H1 (cell line): ENCODE data around the gene MRE11. TPM values are rescaled to one million over a fixed set of nuclear protein-coding genes. Genes with fewer than 3 reads are reported as not detected.

Experiments
- CTCF ChIA-PET: fragments of 300-600 bp; sonication (Branson Sonifier 250); formaldehyde crosslinking; loops from one replicate; lab custom pipeline; 2021; ENCODE audit not compliant: partially characterized antibody; lab: Charles Lee
- POLR2A ChIA-PET: fragments of 300-600 bp; sonication (Branson Sonifier 250); formaldehyde crosslinking; loops from one replicate; lab custom pipeline; 2021; ENCODE audit warnings: inconsistent platforms; ENCODE audit not compliant: partially characterized antibody; lab: Charles Lee
- DNase-seq, 2 experiments: peaks; one replicate each; pipeline versions ENCODE4 v3.0.0 to v3.0.0-alpha.2; 2010 to 2022; ENCODE audit warnings: low spot score in 2 of 2, low read depth in 1 of 2, mixed read lengths in 1 of 2
- FAIRE-seq: peaks from 2 replicates; lab custom pipeline; 2011; peaks lifted over from hg19 to GRCh38; lab: Jason Lieb, UNC
- H2AFZ ChIP-seq: 2 replicates; pipeline ENCODE4 v1.8.1; 2012; ENCODE audit warnings: low read length, inconsistent platforms
- H2AK5ac ChIP-seq: 2 replicates; pipeline ENCODE4 v1.6.1; 2013; ENCODE audit warnings: low read depth, low read length
- H2BK120ac ChIP-seq: replicated peaks from 2 replicates; pipeline ENCODE3; 2013; ENCODE audit warnings: low read depth, low read length, inconsistent platforms
- H2BK12ac ChIP-seq: 2 replicates; pipeline ENCODE4 v1.6.1; 2013; ENCODE audit warnings: low read depth, low read length
- H2BK15ac ChIP-seq: 2 replicates; pipeline ENCODE4 v1.6.1; 2013; ENCODE audit warnings: low read length
- H2BK20ac ChIP-seq: 2 replicates; pipeline ENCODE4 v1.6.1; 2013; ENCODE audit warnings: low read length
- H2BK5ac ChIP-seq: 2 replicates; pipeline ENCODE4 v1.6.1; 2013; ENCODE audit warnings: low read depth, low read length
- H3K14ac ChIP-seq: 2 replicates; pipeline ENCODE4 v1.6.1; 2013; ENCODE audit warnings: inconsistent platforms; ENCODE audit not compliant: insufficient read length
- H3K18ac ChIP-seq: 2 replicates; pipeline ENCODE4 v1.6.1; 2013; ENCODE audit warnings: low read length; ENCODE audit errors: extremely low read depth
- H3K23ac ChIP-seq: 2 replicates; pipeline ENCODE4 v1.6.1; 2013; ENCODE audit warnings: inconsistent platforms; ENCODE audit not compliant: insufficient read length
- H3K23me2 ChIP-seq: 2 replicates; pipeline ENCODE4 v1.6.1; 2013; ENCODE audit warnings: low read depth, low read length
- H3K27ac ChIP-seq: 2 replicates; pipeline ENCODE4 v1.6.1; 2011; ENCODE audit warnings: low read depth, low read length, inconsistent platforms
- H3K27me3 ChIP-seq, 4 experiments: replicated peaks in 1 of 4; 1 replicate in 1 of 4; 2 replicates in 3 of 4; pipeline versions ENCODE4 v1.6.1 to v1.8.1; 2011 to 2013; ENCODE audit warnings: low read length in 3 of 4, mild to moderate bottlenecking in 3 of 4, inconsistent platforms in 2 of 4, mixed read lengths in 2 of 4, moderate library complexity in 1 of 4; ENCODE audit not compliant: control insufficient read depth in 3 of 4, insufficient read depth in 3 of 4; ENCODE audit errors: extremely low read depth in 1 of 4
- H3K36me3 ChIP-seq, 4 experiments: 2 replicates each; pipeline versions ENCODE4 v1.6.1 to v1.8.1; 2011 to 2013; ENCODE audit warnings: mild to moderate bottlenecking in 4 of 4, low read length in 3 of 4, moderate library complexity in 2 of 4, control low read depth in 1 of 4, inconsistent platforms in 1 of 4; ENCODE audit not compliant: insufficient read depth in 4 of 4, control insufficient read depth in 2 of 4
- H3K4ac ChIP-seq: replicated peaks from 2 replicates; pipeline ENCODE3; 2013; ENCODE audit warnings: low read length, low read depth, mixed read lengths, inconsistent platforms; ENCODE audit not compliant: insufficient read length
- H3K4me1 ChIP-seq, 4 experiments: replicated peaks in 1 of 4; 1 replicate in 1 of 4; 2 replicates in 3 of 4; pipeline versions ENCODE4 v1.6.1 to v1.8.1; 2011 to 2013; ENCODE audit warnings: low read length in 3 of 4, inconsistent platforms in 2 of 4, mixed read lengths in 1 of 4; ENCODE audit not compliant: insufficient read depth in 4 of 4, control insufficient read depth in 3 of 4
- H3K4me2 ChIP-seq, 2 experiments: 2 replicates each; pipeline versions ENCODE4 v1.6.1 to v1.8.1; 2011 to 2013; ENCODE audit warnings: low read depth in 2 of 2, low read length in 2 of 2, control low read depth in 1 of 2, inconsistent platforms in 1 of 2, mild to moderate bottlenecking in 1 of 2; ENCODE audit not compliant: insufficient read depth in 1 of 2
- H3K4me3 ChIP-seq, 4 experiments: fragments of 200-600, 300-600 bp in 1 of 4; sonication (generic), shearing (Covaris generic), sonication (Bioruptor Twin) in 1 of 4; 2 replicates each; pipeline versions ENCODE4 v1.5.1 to v1.8.1; 2011 to 2016; ENCODE audit warnings: low read length in 4 of 4, low read depth in 3 of 4, control low read depth in 2 of 4, inconsistent platforms in 2 of 4, mild to moderate bottlenecking in 2 of 4, mixed read lengths in 1 of 4, moderate library complexity in 1 of 4; ENCODE audit not compliant: insufficient read depth in 2 of 4; ENCODE audit errors: extremely low read depth in 1 of 4
- H3K56ac ChIP-seq: replicated peaks from 2 replicates; pipeline ENCODE3; 2013; ENCODE audit warnings: low read depth, mild to moderate bottlenecking, mixed read lengths, low read length, inconsistent platforms; ENCODE audit not compliant: insufficient read length
- H3K79me1 ChIP-seq: 2 replicates; pipeline ENCODE4 v1.6.1; 2013; ENCODE audit warnings: low read depth, low read length, control low read depth
- H3K79me2 ChIP-seq, 2 experiments: 2 replicates each; pipeline versions ENCODE4 v1.6.1 to v1.8.1; 2012 to 2013; ENCODE audit warnings: low read length in 2 of 2, mild to moderate bottlenecking in 2 of 2, inconsistent platforms in 1 of 2; ENCODE audit not compliant: insufficient read depth in 2 of 2, control insufficient read depth in 1 of 2
- H3K9ac ChIP-seq, 4 experiments: replicated peaks in 1 of 4; 1 replicate in 1 of 4; 2 replicates in 3 of 4; pipeline versions ENCODE4 v1.6.1 to v1.8.1; 2011 to 2013; ENCODE audit warnings: low read depth in 3 of 4, low read length in 3 of 4, control low read depth in 2 of 4, mild to moderate bottlenecking in 2 of 4, moderate library complexity in 2 of 4, inconsistent platforms in 1 of 4; ENCODE audit errors: extremely low read depth in 1 of 4
- H3K9me3 ChIP-seq, 2 experiments: 2 replicates each; pipeline versions ENCODE4 v1.6.1 to v1.8.1; 2012 to 2013; ENCODE audit warnings: mild to moderate bottlenecking in 2 of 2, moderate library complexity in 2 of 2, control low read depth in 1 of 2, inconsistent platforms in 1 of 2, low read depth in 1 of 2, low read length in 1 of 2, mixed read lengths in 1 of 2; ENCODE audit not compliant: insufficient read depth in 2 of 2
- H4K20me1 ChIP-seq, 2 experiments: replicated peaks in 1 of 2; 2 replicates each; pipeline versions ENCODE3 to v1.8.1; 2011 to 2013; ENCODE audit warnings: inconsistent platforms in 2 of 2, low read length in 2 of 2, mild to moderate bottlenecking in 1 of 2; ENCODE audit not compliant: insufficient read depth in 2 of 2, control insufficient read depth in 1 of 2
- H4K5ac ChIP-seq: 2 replicates; pipeline ENCODE4 v1.6.1; 2013; ENCODE audit warnings: low read length, low read depth, mixed read lengths, inconsistent platforms; ENCODE audit not compliant: insufficient read length
- H4K8ac ChIP-seq: 2 replicates; pipeline ENCODE4 v1.8.0; 2013; ENCODE audit warnings: mild to moderate bottlenecking, moderate library complexity, low read length, inconsistent platforms; ENCODE audit not compliant: insufficient read depth; ENCODE audit errors: extremely low read depth
- H4K91ac ChIP-seq: replicated peaks from 2 replicates; pipeline ENCODE3; 2013; ENCODE audit warnings: low read length, mixed read lengths, inconsistent platforms; ENCODE audit not compliant: insufficient read length
- SAP30 ChIP-seq: fragments of 300-600 bp; sonication (generic); IDR thresholded peaks from 2 replicates; pipeline ENCODE4 v1.7.1; 2012; ENCODE audit warnings: low read length, moderate library complexity, mild to moderate bottlenecking, inconsistent platforms; ENCODE audit not compliant: insufficient read depth, insufficient replicate concordance
- SP2 ChIP-seq: IDR thresholded peaks from 2 replicates; pipeline ENCODE4 v1.6.1; 2012; ENCODE audit warnings: mild to moderate bottlenecking, low read length, inconsistent platforms
- WGBS, 2 experiments: shearing (Covaris generic) in 1 of 2; methylation state at CpG; one replicate each; pipeline versions ENCODE4 v1.1.6 to v1.1.7; 2013 to 2015; ENCODE audit warnings: low lambda C conversion rate in 2 of 2, mixed read lengths in 2 of 2, inconsistent platforms in 1 of 2, low coverage in 1 of 2, missing lambda C conversion rate in 1 of 2; ENCODE audit not compliant: insufficient replicate concordance in 2 of 2, insufficient coverage in 1 of 2, insufficient read length in 1 of 2; ENCODE audit errors: extremely low coverage in 1 of 2, missing lambda C conversion rate in 1 of 2; 5-methylcytosine and 5-hydroxymethylcytosine counted together
- polyA plus RNA-seq, 7 experiments: library from polyadenylated mRNA; depleted of rRNA in 3 of 7; stranded (reverse) in 5 of 7; unstranded in 2 of 7; fragments of >200 nt in 5 of 7; fragments of 200-250 nt in 2 of 7; gene quantifications; 1 replicate in 5 of 7; 2 replicates in 1 of 7; 4 replicates in 1 of 7; pipeline versions ENCODE4 v1.2.1 to v1.2.3, GENCODE V29; 2011 to 2013; ENCODE audit warnings: missing spikeins in 2 of 7, mixed read lengths in 2 of 7
- total RNA-seq: library from RNA; stranded (reverse); fragmentation: NEBNext Ultra II Directional; extraction: Animal tissue kit (Norgen Biotek cat#: 25700); gene quantifications from 2 replicates; pipeline ENCODE4 v1.2.1, GENCODE V29; 2021

MRE11 gene
- total and polyA plus RNA-seq, 2 of the 8 experiments (the other 6 are each of a cell fraction or from before 2014, with no cell fraction given), result 7.2 to 43.4 TPM

DNA sequence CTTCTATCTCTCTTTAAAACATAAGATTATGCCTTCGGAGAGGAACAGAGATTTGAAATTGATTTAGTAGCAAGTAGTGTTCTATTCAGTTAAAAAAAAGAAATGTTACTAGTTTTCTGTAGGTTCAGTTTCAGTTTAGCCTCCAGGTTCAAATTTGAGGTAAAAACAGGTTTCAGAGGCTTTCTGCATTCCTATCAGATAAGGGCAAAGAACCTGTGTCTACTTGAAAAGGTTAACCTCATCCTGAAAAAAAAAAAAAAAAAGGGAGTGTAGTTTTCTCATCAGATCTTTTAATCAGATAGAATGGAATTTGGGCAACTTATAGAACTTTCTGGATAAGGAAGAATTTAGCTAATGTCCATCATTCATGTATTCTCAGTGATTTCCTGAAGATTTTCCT is 30.7 kb upstream of the MRE11 start:
- no peak overlapping the region for H4K8ac ChIP-seq
- H3K14ac ChIP-seq, result no peak overlapping the region
- no peak overlapping the region for H2BK15ac ChIP-seq
- no peaks in the 10 kb centered on the region for H3K36me3 ChIP-seq
- no peak overlapping the region for H2BK12ac ChIP-seq
- WGBS, 2 experiments, result 87% methylated on average over 1 of the region's 1 CpG; no CpG with 5 or more reads in 1 of the 2 experiments
- no peaks in the 10 kb centered on the region for H3K23me2 ChIP-seq
- no peak overlapping the region for H3K4me3 ChIP-seq
- no peak overlapping the region for H2BK20ac ChIP-seq
- POLR2A ChIA-PET, result no interaction called here
- H3K27me3 ChIP-seq, result no peaks in the 10 kb centered on the region
- H3K4ac ChIP-seq, result no peak overlapping the region
- no peaks in the 10 kb centered on the region for H3K9me3 ChIP-seq
- no peak overlapping the region for H3K18ac ChIP-seq
- H3K79me1 ChIP-seq, result no peaks in the 10 kb centered on the region
- H4K20me1 ChIP-seq, result no peaks in the 10 kb centered on the region
- no peak overlapping the region for H3K27ac ChIP-seq
- no peak overlapping the region for H4K91ac ChIP-seq
- FAIRE-seq, result no peak
- no peaks in the 10 kb centered on the region for H3K4me1 ChIP-seq
- no peak overlapping the region for H4K5ac ChIP-seq
- H2BK5ac ChIP-seq, result no peak overlapping the region
- DNase-seq, result no peak
- H2AK5ac ChIP-seq, result no peak overlapping the region
- TF ChIP-seq SP2 (no peak), SAP30 (no peak)
- H3K23ac ChIP-seq, result no peak overlapping the region
- no peak overlapping the region for H2AFZ ChIP-seq
- CTCF ChIA-PET, result interaction anchor here (1.7 to 1.9 kb wide), 2 partner anchors 76 to 287 kb away, joined by 4 to 5 read pairs; no protein-coding TSS in a partner anchor
- no peak overlapping the region for H3K4me2 ChIP-seq
- H3K56ac ChIP-seq, result no peak overlapping the region
- no peaks in the 10 kb centered on the region for H3K79me2 ChIP-seq
- no peak overlapping the region for H2BK120ac ChIP-seq
- no peak overlapping the region for H3K9ac ChIP-seq
